ENCODE measurements around the gene ALK.
"Not testable (repeated sequence)": the region's sequence is repeated elsewhere in the genome, so short reads cannot be mapped to it uniquely, and the experiment has no call there.

ALK gene

DNA sequence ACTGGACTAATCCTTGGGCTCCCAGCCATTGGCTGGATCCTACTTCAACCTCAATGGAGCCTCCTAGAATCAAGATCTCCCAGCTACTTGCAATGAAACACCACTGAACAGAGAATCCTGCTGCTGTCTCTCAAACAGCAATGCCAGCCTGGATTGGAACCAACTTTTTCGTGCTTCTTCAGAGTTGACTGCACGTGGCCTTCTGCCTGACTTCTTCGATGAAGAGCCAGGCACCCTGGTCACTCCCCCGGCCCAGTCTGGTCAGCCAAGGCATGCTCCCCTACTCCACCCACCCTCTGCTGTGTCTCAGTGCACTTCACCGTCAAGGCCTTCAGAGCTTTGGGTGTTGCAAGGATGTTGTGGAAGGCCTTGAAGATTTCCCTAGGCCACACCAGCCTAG lies 657.5 kb downstream of the ALK start:
- no peak for DNase-seq

DNA sequence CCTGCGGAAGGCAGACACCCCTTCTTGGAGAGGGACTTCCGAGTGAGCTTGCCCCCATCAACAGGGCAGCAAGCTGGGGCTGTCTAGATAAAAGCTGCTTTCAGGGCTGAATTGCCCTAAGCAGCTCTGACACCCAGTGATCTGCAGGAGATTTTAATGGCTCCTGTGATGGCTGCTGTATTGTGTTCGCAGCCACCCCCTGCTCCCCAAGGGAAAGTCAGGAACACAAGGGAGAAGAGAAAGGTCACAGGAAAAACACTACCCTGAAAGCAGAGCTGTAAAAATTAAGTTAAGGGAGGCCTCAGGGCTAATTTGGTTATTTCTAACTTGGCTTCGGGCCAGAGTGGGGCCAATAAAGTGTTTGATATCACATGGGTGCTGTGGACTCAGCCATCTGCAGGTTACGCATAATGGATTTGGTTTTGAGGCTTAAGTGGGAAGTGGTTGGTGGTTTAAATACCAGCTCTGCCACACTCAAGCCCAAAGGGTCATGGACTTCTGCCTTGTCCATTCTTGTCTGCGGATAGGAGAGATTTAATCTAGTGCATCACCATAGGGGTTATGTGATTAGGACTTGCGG lies 658.6 kb downstream of the ALK start:
- DNase-seq = no peak

- no peak for DNase-seq
Observed at GRCh38 chr2:29261003-29261402, 660.4 kb downstream of the ALK start.

- no peak for DNase-seq
Observed at GRCh38 chr2:29260142-29260772, 661.1 kb downstream of the ALK start.

GRCh38 chr2:29259221-29259620 lies 662.2 kb downstream of the ALK start:
- no peak for DNase-seq

DNA sequence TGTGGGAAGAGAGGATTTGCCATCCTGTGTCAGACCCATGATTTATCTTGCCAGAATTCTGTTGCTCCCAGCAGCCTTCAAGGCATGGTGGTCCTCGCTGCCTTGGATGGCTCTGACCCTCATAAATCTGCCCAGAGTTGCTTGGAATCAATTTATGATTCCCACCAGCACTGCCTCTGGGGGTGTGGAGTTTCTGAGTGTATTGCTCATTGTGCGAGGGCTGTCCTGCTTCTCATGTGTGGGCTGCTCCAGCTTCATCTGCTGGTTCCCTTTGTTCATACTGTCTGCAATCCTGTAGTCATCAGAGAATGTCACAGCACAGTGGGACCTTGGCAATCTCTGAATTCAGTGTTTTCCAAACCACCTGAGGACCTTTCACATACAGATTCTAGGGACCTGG lies 666.4 kb downstream of the ALK start:
- DNase-seq = no peak

DNA sequence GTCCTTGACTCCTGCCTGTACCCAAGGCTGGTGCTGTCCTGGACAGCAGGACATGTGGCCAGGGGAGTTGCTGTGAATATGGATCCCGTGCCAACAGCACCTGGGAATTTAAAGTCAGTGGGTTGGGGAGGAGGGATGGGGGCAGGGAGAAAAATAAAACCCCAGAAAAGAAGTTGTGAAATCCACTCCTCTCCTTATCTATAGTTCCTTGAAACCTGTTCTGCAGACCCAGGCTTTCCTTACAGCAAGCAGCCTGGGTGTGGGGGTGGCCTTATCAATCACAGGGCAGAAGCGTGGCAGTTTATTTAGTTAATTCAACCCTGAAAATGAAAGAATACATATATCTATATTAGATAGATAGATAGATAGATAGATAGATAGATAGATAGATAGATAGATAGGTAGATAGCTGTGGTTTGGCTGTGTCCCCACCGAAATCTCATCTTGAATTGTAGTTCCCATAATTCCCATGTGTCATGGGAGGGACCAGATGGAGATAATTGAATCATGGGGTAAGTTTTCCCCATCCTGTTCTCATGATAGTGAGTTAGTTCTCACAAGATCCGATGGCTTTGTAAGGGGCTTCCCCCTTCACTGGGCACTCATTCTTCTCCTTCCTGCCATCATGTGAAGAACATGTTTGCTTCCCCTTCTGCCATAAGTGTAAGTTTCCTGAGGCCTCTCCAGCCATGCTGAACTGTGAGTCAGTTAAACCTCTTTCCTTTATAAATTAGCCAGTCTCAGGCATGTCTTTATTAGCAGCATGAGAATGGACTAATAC lies 667.7 kb downstream of the ALK start:
- not testable (repeated sequence) for DNase-seq

DNA sequence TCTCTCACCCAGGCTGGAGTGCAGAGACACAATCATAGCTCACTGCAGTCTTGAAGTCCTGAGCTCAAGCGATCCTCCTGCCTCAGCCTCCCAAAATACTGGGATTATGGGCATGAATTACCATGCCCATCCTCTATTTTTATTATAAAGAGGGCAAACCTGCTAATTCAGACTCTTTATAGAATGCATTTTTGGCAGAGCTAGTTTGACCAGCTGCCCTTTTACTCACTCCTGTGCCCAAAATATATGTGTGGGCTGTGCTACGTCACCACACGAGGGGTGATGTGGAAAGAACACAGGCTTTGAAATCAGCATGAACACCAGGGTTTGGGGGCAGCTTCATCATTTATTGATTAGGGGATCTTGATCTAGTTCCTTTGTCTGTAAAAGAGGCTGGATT lies 668.4 kb downstream of the ALK start:
- no peak for DNase-seq

GRCh38 chr2:29251406-29251805 lies 670.0 kb downstream of the ALK start:
- DNase-seq = no peak

- DNase-seq = no peak
Observed at GRCh38 chr2:29250977-29251376, 670.4 kb downstream of the ALK start.

DNA sequence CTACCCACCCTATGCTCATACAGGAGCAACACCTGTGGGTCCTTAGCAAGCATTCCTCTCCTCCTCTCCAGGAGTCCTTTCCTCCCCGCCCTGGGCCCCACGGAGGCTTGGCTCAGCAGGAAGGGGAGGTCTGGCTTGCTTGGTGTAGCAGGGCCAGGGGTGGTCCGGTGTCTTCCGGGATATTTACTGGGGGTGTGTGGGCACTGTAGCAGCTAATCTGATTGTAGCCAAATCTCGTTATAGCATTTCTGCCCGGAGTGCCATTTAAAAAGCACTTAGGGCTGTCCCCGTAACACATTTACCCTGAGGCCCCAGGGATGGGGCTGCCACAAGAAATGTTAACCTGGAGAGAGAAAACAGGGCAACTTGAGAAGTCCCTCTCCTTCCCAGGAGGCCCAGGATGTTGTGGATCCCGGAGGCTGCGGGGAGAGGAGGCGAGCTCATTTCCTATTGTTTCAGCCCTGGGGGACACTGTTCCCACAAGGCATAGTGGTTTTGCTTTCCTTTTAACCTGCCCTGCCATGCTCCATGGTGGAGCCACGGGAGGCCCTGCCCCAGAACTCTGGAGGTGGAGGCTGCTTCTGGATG lies 671.6 kb downstream of the ALK start:
- no peak for DNase-seq

GRCh38 chr2:29247336-29247914 lies 674.0 kb downstream of the ALK start:
- no peak for DNase-seq

DNA sequence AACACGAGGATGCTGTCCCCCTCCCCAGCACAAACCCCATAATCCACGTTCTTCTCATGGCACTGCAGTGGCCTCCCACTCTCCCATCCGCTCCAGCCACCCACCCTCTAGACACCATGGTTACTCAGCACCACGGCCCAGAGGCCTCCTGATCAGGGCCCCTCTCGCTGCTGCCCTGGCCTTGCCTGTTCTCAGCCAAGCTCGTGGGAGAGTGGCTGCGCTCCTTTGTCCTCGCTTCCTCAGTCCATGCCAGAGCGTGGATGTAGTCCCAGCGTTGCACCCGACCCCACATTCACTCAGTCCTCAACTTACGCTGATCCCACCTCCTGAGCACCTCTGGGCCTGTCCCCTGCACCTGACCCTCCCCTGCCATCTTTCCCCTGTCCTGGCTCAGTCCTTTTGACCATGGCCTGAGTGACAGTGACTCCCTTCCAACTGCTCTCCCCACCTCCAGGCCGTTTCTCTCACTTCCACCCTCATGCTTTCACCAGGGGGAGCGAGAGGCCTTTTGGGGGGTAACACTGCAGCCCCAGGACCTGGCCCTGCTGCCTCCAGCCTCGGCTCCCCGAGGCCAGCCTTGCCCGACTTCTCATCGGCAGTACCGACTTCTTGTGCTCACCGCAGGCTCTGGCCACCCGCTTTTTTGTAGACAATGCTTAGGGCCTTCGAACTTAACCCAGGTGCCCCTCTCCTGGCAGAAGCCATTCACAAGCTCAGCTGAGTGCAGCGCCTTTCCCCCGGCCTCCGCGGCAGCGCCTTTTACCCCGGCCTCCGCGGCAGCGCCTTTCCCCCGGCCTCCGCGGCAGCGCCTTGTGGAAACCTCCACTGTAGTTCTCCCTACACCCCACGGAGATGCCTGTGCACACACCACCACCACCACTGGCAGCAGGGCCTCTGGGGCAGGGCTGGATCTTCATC lies 674.7 kb downstream of the ALK start:
- DNase-seq = no peak

DNA sequence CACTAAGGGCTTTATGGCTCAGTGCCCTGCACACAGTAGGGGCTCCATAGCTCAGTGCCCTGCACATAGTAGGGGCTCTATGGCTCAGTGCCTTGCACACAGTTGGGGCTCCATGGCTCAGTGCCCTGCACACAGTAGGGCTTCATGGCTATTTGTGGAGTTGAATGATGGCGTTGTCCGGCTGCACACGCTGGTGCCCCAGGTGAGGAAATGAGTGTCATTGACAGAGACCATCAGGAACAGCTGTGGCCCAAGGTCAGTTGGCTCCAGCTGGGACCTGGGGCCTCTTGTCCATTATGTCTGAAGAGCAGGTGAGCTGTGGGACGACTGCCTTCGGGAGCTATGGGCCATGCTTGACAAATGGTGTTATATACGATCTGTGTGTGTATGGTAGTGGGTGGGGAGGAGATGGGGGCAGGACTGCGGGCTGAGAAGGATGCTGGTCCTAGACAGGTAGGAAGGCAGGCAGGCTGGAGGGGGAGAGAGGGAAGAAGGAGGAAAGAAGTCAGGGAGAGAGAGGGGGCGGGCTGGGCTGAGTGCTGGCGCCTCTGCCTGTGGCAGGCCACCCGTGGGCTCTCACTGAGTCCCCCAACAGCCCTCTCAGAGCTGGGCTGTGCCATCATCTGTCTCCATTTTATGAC lies 675.5 kb downstream of the ALK start:
- DNase-seq = no peak

DNA sequence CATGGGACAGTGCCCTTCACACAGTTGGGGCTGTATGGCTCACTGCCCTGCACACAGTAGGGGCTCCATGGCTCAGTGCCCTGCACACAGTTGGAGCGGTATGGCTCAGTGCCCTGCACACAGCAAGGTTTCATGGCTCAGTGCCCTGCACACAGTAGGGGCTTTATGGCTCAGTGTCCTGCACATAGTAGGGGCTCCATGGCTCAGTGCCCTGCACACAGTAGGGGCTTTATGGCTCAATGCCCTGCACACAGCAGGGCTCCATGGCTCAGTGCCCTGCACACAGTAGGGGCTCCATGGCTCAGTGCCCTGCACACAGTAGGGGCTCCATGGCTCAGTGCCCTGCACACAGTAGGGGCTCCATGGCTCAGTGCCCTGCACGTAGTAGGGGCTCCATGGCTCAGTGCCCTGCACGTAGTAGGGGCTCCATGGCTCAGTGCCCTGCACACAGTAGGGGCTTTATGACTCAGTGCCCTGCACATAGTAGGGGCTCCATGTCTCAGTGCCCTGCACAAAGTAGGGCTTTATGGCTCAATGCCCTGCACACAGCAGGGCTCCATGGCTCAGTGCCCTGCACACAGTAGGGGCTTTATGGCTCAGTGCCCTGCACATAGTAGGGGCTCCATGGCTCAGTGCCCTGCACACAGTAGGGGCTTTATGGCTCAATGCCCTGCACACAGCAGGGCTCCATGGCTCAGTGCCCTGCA lies 676.2 kb downstream of the ALK start:
- not testable (repeated sequence) for DNase-seq

- DNase-seq = no peak
Observed at GRCh38 chr2:29242621-29243375, 678.6 kb downstream of the ALK start.

- no peak for DNase-seq
Observed at GRCh38 chr2:29241955-29242565, 679.3 kb downstream of the ALK start.

- DNase-seq = no peak
Observed at GRCh38 chr2:29241341-29241740, 680.0 kb downstream of the ALK start.

DNA sequence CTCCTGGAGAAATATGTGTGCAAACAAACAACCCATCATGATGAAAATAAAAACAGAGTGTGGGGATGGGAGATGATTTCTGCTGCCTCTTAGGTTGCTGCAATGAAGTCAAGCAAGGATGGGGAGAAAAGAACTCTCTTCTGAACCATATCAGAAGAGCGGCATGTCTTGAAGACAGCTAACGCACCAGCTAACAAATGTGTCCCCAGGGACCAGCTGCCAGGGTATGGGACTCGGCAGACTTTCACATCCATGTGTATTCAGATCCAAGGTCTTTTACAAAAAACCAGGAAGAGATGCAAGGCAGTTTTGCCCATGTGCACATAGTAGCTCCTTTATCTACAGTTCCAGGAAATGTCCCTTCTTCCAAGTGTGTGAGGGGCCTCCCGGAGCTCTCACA lies 680.8 kb downstream of the ALK start:
- DNase-seq = no peak
